Activated T-cell treated with anti-CD3 and anti-CD28 coated beads for 1 hour (primary cell): ENCODE data around the gene C18orf63.

Experiments used
- DNase-seq: peaks from one replicate; pipeline ENCODE4 v3.0.0-alpha.2; 2020; ENCODE audit warnings: low read depth

The C18orf63 gene

DNA sequence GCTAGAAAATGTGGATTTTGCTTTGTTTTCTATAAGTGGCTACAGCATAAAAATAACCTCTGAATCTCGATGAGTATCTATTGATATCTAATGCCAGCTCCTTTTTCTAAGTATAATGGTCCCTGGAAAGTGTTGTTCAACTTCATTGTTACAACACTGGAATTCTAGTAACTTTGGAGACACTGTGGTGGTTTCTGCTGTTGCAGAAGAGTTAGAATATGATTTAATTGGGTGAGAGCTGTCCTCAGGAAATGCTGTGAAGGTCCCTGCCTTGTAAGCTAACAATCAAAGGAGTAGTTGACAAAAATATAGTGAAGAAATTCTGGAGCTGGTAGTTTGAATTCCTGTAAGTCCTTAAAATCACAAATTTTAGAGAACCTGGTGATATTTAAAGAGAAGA, 62.1 kb downstream of the C18orf63 start:
- DNase-seq: no peak

DNA sequence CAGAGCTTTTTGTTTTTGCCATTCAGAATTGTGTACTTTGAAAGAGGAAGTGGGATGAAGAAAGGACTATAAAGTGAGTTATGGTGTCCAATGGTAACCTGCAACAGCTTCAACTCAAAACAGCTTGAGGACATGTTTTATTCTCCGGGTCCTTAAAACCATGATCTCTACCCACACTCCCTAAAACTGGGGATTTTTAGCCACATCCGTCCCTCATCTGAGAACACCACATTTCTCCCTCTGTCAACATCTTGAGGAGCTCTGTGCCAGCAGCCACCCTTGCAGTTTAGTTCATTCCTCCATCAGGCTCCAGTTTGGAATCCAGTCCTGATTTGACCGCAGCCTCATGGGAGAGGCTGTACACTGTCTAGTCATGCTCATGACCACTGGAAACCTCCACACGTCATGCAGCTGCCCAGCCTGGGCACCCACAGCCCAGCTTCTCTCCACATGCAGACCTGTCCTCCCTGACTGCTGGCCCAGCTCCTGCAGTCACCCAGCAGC, 62.6 kb downstream of the C18orf63 start:
- DNase-seq: no peak

DNA sequence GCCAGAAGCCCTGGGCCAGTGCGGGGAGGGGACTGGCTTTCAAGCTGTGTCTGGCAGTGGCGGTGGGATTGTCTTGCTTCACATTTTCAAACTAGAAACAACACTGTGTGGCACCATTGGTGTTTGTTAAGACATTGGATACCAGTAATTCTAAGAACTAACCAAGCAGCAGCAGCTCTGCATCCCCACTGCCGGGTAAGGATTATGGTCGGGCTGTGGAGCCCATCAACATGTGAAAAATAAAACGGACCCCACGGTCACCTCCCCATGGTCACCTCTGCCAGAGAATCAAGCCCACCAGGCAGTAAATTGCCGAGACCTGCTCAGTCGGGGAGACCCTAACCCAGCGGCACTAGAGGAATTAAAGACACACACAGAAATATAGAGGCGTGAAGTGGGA, 65.3 kb downstream of the C18orf63 start:
- DNase-seq: no peak

DNA sequence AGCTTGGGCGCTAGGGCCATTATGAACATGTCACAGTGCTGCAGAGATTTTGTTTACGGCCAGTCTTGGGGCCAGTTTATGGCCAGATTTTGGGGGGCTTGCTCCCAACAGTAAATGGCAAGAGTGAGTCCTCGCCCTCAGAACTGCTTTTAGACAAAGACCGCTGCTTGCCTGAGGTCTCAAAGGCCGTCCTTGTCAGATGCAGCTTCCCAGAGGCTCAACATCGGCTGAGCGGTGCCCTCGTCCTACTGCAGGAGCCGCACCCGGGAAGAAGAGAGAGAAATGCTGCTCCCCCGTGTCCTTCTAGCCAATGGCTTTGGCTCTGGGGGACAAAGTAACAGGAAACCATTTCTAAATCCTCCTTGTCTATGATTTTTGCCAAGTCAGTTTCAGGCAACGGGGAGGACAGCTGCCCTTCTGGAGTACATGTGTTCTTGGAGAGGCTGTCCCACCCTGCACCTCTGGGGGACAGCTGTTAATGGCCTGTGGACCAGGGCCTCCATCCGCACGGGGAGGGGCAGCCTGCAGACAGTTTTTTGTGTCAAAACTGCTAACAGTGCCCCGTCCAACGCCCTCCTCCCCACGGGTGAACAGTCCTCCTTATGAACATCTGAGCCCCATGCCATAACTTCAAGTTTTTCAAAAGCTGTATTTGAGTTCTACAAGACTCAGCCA, 66.1 kb downstream of the C18orf63 start:
- no peak for DNase-seq

DNA sequence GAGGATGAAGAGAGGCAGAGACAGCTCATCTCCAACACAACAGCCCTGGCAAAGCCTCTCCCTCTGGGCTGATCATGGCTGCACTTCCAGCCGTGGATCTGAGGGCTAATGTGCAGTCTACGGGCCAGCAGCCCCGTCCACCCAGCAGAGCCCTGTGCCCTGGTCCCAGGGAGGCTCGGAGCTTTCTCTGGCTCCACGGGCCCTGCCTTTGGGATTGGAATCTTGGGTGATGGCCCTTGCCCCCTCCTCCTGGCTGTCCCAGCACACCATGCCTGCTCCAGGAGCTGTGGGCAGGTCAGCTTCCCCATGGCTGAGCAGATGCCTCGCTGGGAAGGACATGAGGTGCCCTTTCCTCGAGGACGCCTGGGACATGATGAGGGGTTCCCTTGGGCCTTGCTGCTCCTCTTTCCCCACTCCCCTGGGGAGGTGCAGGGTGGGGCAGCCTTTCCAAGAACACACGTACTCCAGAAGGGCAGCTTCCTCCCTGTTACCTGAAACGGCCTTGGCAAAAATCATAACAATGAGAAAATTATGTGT, 66.9 kb downstream of the C18orf63 start:
- no peak for DNase-seq

DNA sequence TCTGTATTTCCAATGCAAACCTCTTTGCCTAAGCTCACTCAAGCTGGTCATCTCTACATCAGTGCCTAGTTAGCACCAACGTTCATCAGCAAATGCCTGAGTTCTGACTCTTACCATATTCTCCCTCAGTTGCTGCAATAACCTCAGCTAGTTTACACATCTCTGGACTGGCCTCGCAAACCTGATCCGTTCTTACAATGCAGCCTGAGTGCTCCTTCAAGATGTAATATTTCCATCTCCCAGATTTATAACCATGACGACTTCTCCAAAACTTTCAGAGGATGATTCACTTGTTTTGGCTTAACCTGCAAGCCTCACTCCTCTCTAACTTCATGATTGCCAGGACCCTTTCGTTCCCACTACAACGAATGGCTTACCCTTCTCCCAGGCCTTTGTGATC, 71.7 kb downstream of the C18orf63 start:
- DNase-seq: no peak

DNA sequence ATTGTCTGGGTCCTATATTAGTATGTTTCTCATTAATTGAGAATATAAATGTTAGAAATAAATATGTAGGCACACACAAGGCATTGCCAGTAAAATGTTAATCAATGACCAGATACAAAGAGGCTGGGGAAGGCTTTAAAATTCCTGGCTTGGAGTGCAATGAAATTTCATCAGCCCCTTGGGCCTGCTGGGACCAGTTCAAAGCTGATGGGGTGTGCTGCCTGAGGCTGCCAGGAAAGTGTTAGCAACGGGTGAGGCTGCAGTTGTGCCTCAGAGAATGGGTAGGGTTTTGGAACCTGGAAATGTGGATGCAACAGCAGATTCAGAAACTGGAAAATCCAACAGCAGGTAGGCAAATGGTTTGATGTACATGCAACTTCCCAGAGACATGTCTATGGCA, 72.6 kb downstream of the C18orf63 start:
- DNase-seq: no peak

DNA sequence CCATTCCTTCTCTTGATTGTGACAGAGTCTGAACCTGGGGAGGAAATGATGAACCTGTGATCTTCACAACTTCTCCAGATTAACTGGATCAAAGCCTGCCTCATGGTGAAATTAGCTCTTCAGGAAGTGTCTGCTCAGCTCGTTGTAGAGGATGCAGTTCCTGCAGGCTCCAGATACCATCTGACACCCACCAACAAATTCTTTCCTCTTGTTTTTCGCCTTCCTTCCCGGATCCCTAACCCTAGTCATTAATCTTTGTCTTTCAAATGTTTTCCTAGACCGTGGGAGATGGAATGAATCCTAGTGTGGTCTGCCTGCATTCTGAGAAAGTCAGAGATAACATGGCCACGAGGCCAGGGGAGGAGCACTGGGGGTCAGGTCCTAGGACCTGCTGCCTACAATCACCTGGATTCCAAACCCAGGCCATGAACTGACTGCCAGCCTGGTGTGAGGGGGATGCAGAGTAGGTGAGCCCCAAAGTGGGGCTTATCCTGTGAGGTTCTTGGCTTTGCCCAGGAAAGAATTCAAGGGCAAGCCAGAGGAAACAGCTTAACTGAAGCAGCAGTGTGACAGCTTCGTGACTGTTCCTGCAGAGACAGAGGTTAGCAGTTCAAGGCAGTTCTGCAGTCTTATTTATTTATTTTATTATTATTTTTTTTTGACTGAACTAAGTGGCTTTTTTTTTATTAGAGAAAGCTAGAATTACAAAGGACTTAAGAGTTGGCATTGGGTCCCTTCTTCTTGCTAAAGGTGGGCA, 73.7 kb downstream of the C18orf63 start:
- no peak for DNase-seq

DNA sequence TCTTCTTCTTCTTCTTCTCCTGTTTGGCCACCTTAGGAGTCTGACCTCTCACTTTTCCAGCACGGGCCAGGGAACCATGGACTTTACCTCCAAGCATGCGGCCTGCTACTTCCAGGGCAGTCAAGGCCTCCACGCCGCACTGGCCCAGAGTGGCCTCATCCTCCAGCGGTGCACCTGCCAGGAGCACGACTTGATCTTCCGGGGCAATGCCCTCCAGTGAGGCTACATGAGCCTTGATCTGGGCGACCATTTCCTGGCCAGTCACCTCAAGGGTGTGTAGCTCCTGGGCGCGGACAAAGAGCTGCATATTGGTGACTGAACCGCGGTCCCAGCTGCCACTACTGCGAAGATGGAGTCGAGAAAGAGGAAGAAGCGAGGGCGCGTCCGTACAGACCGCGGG, 74.4 kb downstream of the C18orf63 start:
- DNase-seq: no peak

DNA sequence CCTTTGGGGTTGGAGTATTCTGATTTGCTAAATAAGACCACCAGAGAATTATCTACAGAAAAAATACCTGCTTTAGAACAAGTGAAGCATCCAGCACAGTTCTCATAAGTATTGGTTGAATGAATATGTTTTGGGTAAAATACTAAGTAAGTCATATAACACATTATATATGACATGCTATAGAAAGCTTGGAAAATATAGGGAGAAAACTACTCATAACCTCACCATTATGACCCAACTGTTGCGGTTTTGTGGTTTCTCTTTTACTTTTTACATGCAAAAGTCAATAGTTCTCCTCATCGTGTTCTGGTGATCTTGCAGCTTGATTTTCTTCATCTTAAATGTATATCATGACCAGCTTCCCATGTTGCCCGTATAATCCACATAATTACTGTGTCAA, 75.3 kb downstream of the C18orf63 start:
- DNase-seq: no peak

DNA sequence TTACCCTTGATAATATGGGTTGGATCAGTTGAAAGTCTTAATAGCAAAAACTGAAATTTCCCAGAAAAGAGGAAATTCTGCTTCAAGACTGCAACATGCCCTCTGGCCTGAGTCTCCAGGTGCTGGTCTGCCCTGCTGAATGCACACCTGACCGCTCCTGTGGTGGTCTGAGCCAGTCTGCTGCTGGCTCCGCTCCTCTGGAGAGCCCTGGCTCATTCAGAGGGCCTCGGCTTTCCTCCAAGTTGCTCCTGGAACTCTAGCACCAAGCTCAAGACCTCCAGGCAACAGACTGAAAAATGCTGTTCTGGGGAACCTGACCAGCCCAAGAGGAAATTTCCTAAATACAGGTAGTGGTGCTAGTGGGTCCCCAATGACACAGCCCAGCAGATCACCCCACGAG, 76.7 kb downstream of the C18orf63 start:
- no peak for DNase-seq

DNA sequence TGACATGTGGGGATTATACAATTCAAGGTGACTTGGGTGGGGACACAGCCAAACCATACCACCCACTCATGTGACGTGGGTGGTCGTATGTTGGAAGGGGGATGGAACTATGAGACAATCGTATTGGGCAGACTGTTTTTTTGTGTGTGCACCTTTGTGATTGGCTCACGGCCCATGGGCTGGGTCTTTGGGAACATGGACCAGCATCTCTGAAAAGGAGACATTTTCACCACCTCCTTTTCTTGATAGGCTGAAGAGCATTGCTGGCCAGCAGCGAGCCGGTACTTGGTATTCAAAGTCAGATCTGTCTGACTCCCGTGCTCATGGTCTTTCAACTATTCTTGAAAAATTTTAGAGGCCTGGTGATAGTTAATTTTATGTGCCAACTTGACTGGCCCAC, 79.4 kb downstream of the C18orf63 start:
- no peak for DNase-seq

DNA sequence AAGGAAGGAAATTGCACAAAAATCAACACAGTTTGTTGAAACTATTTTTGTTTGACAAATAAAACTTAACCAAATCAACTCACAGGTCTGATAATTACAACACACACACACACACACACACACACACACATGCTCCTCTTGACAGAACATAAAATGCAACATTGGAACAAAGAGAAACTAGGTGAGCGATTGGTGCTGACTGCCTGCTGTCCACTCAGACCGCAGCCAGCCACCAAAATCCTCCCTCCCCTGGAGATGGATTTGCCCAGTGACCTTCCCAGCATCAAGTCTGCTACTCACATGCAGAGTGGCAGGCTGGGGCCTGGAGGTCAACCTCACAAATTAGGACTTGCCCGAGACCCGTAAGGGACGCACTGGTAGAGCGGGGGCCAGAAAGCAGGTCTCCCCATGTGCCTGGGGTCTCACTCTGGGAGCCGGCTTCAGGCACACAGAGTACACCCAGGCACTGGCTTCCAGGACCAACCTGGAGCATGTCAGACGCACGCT, 80.1 kb downstream of the C18orf63 start:
- no peak for DNase-seq

DNA sequence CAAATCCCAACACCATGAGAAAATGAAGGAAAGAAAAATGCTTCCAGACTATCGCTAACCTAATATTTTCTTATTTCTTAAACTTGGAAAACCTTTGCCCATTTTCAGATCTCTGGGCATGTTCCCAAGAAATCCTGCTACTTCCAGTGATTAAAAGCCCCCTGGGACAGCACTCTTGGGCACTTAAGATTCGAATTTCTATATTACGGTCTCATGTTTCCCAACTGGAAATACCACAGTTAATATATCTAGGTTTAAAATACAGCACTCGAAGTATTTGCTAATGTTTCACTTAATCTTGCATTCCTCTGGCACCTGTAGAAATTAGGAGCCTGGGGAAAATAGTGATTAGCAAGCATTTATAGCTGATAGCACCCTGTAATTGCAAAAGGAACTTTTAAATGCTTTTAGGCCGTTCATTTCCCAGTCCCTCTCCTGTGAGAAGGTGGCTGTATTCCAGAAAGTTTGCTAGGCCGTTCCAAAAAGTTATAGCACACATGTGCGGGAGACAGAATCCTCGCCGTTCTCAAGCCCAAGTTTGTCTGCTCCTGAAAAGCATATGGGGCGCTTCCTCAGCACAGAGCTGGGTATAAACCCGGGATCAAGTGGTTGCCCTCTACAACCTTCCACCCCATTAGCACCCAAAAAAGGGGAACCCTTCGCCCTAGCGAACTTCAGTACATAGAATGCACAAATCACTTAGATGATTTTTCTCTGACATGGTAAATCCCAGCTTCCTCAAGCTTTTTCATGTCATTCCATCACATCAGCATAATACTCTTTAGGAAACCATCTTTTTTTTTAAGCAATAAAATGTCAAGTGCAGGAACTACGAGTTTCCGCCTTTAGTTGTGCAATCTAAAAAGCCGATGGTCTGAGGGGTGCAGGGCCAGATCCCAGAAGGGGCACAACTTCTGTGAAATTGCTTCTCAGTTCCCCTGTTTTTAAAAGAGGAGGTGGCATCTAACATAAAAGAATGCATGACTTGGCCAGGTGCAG, 80.8 kb downstream of the C18orf63 start:
- DNase-seq: no peak

DNA sequence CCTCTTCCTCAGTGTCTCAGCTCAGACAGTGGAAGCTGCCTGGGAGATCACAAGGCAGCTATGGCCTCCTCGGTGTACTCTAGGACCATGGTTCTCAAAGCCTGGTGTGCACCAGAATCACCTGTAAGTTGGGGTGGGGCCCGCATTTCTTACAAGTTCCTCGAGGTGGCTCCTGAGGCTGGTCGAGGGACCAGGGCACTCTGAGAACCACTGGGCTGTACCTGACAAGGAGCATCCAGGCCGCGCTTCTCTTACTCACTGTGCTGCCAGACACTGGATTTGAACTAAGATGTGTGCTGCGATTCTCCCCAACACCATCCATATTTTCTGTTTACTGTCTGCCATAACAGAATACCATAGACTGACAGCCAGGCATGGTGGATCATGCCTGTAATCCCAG, 81.9 kb downstream of the C18orf63 start:
- no peak for DNase-seq

DNA sequence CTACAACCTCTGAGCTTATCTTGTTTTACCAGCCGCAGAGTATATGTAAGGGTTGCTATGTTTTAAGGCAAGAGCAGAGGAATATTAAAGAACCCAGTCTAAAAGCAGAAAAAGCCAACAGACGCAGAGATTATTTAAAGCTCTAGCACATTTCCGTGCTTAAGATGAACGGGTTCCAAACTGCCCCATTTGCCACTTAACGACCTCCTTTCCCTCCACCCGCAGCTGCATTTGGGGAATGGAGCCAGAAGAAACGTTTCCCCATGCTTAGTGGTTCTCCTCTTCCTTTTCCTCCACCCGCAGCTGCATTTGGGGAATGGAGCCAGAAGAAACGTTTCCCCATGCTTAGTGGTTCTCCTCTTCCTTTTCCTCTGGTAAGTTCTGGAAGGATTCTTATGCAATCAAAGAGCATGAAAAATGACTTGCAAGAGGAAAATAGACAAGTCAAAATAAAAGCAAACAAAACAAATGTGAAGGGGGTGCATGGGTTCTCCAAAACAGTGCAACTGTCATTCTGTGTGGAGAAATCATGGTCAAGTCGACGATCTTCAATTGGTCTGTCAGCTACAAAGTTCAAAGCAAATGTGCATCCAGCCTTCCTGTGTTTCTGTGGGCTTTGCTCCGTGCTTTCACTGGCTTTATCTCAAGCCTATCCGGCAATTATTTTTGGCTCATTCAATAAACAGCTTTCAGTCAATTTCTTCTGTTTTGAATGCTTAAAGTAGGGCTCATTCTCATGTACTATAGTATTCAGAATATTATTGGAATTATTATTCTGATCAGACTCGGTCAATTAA, 83.7 kb downstream of the C18orf63 start:
- DNase-seq: no peak

DNA sequence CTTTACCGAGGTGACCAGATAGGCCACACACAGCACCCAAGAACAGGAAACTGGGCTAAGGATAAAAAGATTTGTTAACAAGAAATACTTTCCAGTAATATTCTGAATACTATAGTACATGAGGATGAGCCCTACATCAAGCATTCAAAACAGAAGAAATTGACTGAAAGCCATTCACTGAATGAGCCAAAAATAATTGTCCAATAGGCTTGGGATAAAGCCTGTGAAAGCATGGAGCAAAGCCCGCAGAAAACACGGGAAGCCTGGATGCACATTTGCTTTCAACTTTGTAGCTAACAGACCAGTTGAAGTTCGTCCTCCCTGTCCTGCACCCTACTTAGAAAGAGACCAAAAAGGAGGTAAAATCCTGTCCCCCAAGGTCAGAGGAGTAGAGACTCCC, 85.2 kb downstream of the C18orf63 start:
- no peak for DNase-seq

DNA sequence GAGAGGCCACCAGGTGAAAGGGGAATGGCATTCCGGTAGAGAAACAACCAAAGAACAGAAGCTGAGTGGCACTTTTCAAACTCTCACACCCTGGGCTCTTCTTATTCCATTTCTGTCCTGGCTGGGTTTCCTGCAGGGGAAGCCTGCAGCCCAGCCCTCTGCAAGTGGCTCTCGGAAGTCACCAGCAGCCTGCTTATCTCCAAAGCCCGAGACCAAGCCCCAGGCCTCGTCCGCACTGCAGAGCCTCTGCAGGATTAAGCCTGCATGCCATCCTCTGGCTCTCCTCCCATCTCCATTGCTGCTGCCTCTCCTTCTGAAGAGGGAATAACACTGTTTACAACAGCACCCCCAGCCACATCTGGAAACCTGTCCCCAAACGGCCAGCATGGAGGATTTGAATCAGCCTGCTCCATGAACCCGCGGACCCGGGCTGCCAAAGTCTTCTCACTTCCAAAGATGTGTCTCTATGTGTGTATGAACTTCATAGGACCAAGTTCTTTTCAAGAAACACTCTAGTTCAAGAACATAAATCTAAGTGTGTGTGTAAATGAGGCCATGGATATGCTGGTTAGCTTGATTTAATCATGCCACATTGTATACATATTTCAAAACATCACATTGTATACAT, 87.3 kb downstream of the C18orf63 start:
- DNase-seq: no peak

DNA sequence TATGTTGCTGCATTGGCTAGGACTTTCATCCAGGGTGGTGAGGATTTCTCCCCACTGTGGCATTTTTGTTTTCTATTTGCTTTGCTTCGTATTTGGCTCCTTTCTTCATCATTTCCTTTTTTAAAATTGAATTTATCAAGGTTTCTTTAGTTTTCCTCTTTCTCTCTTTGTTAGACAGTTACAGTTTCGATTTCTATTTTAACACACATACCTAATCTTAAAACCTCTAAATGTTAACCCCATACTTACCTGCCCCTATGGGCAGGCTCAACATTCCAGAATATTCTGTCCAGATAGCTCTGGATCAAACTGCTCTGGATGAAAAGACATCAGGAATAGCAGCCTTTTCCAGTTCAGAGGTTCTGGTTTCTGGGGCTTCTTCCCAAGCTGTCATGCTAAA, 92.2 kb downstream of the C18orf63 start:
- DNase-seq: no peak
